ENCODE measurements around the gene SFXN2. TPM values are rescaled to one million over a fixed set of nuclear protein-coding genes. Genes with fewer than 3 reads are reported as not detected.

SFXN2 gene
- total RNA-seq, 2 experiments from 2014 or later: 23.6 to 28.0 TPM

GRCh38 chr10:102780527-102780808 is 66.0 kb downstream of the SFXN2 start:
- Mint-ChIP-seq H3K9me3 (no peaks in the 10 kb centered on the region), H3K4me3 (no peak overlapping the region)

GRCh38 chr10:102781090-102781920 is 66.9 kb downstream of the SFXN2 start:
- Mint-ChIP-seq H3K27ac (no peak overlapping the region), H3K9me3 (no peaks in the 10 kb centered on the region), H3K4me3 (no peak overlapping the region), H3K36me3 (peaks cover 9% of the 10 kb centered on the region), H3K27me3 (no peaks in the 10 kb centered on the region), H3K4me1 (peaks cover 57% of the 10 kb centered on the region)
- DNase-seq: no peak

More at GRCh38 chr10:102780527-102780808, 66.0 kb downstream of the SFXN2 start:
- Mint-ChIP-seq H3K36me3 (peaks cover 9% of the 10 kb centered on the region), H3K4me1 (peaks cover 58% of the 10 kb centered on the region), H3K27ac (no peak overlapping the region), H3K27me3 (no peaks in the 10 kb centered on the region)
- DNase-seq: no peak

- peaks cover 9% of the 10 kb centered on the region for H3K36me3 Mint-ChIP-seq
- H3K4me1 Mint-ChIP-seq: peaks cover 49% of the 10 kb centered on the region
- H3K27me3 Mint-ChIP-seq: no peaks in the 10 kb centered on the region
- no peak for DNase-seq
- H3K27ac Mint-ChIP-seq: no peak overlapping the region
- H3K4me3 Mint-ChIP-seq: no peak overlapping the region
- H3K9me3 Mint-ChIP-seq: no peaks in the 10 kb centered on the region
Observed at GRCh38 chr10:102781921-102782557, 67.6 kb downstream of the SFXN2 start.

- Mint-ChIP-seq H3K27ac (no peak overlapping the region), H3K9me3 (no peaks in the 10 kb centered on the region), H3K27me3 (no peaks in the 10 kb centered on the region), H3K36me3 (peaks cover 13% of the 10 kb centered on the region), H3K4me1 (peaks cover 46% of the 10 kb centered on the region), H3K4me3 (no peak overlapping the region)
- no peak for DNase-seq
Observed at GRCh38 chr10:102782673-102783551, 68.5 kb downstream of the SFXN2 start.

- Mint-ChIP-seq H3K27me3 (no peaks in the 10 kb centered on the region), H3K36me3 (peaks cover 12% of the 10 kb centered on the region), H3K4me3 (no peak overlapping the region), H3K9me3 (no peaks in the 10 kb centered on the region), H3K4me1 (peaks cover 40% of the 10 kb centered on the region), H3K27ac (no peak overlapping the region)
- DNase-seq: no peak
Observed at GRCh38 chr10:102783568-102783967, 69.1 kb downstream of the SFXN2 start.

- Mint-ChIP-seq H3K9me3 (peaks cover 3% of the 10 kb centered on the region), H3K27me3 (no peaks in the 10 kb centered on the region), H3K4me3 (no peak overlapping the region), H3K36me3 (peaks cover 19% of the 10 kb centered on the region), H3K4me1 (peaks cover 29% of the 10 kb centered on the region), H3K27ac (no peak overlapping the region)
- DNase-seq: no peak
Observed at GRCh38 chr10:102785818-102786217, 71.4 kb downstream of the SFXN2 start.

GRCh38 chr10:102791754-102792395 is 77.4 kb downstream of the SFXN2 start:
- H3K4me3 Mint-ChIP-seq: no peak overlapping the region

More at GRCh38 chr10:102791754-102792395, 77.4 kb downstream of the SFXN2 start:
- Mint-ChIP-seq H3K9me3 (peaks cover 3% of the 10 kb centered on the region), H3K27ac (no peak overlapping the region), H3K27me3 (no peaks in the 10 kb centered on the region), H3K36me3 (peaks cover 21% of the 10 kb centered on the region), H3K4me1 (peaks cover 38% of the 10 kb centered on the region)
- DNase-seq: no peak

Other genes starting within 250 kb of the SFXN2 start
- 10 to 100 TPM; 51.1 to 54.9 TPM for gene ACTR1A, start 211.9 kb upstream of the SFXN2 start, total RNA-seq
- gene SUFU, start 210.7 kb upstream of the SFXN2 start, total RNA-seq: 1 to 10 TPM; 5.7 to 6.0 TPM
- 10 to 100 TPM; 40.4 to 41.8 TPM for gene TRIM8, start 70.2 kb upstream of the SFXN2 start, total RNA-seq
- gene ARL3, start 239 bp upstream of the SFXN2 start, total RNA-seq: 1 to 10 TPM; 5.7 to 6.2 TPM
- 10 to 100 TPM; 11.8 to 12.0 TPM for gene WBP1L, start 29.3 kb downstream of the SFXN2 start, total RNA-seq
- gene CYP17A1, start 122.8 kb downstream of the SFXN2 start, total RNA-seq: not detected
- 1 to 10 TPM; 8.5 to 9.5 TPM for gene BORCS7, start 139.6 kb downstream of the SFXN2 start, total RNA-seq
- 1 to 10 TPM in 1 of 2 experiments, not detected in 1; 1.2 TPM for gene AS3MT, start 154.8 kb downstream of the SFXN2 start, total RNA-seq
- gene CNNM2, start 203.7 kb downstream of the SFXN2 start, total RNA-seq: 1 to 10 TPM; 4.0 to 4.5 TPM

Data from activated naive CD8-positive, alpha-beta T cell treated with anti-CD3 and anti-CD28 coated beads for 36 hours (primary cell).